ENCODE measurements around the gene RIOK1.

DNA sequence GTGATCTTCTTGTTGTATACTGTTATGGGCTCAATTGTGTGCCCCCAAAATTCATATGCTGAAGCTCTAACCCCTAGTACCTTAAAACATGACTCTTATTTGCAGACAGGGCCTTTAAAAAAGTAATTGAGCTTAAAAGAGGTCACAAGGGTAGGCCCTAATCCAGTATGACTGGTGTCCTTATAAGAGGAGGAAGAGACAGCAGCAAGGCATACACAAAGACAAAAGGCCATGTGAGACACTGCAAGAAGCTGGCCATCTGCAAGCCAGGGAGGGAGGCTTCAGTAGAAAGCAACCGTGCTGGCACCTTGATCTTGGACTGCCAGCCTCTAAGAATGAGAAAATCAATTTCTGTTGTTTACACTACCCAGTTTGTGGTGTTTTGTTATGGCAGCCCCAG is 8.5 kb upstream of the RIOK1 start:
- TF ChIP-seq, protein P1, sequence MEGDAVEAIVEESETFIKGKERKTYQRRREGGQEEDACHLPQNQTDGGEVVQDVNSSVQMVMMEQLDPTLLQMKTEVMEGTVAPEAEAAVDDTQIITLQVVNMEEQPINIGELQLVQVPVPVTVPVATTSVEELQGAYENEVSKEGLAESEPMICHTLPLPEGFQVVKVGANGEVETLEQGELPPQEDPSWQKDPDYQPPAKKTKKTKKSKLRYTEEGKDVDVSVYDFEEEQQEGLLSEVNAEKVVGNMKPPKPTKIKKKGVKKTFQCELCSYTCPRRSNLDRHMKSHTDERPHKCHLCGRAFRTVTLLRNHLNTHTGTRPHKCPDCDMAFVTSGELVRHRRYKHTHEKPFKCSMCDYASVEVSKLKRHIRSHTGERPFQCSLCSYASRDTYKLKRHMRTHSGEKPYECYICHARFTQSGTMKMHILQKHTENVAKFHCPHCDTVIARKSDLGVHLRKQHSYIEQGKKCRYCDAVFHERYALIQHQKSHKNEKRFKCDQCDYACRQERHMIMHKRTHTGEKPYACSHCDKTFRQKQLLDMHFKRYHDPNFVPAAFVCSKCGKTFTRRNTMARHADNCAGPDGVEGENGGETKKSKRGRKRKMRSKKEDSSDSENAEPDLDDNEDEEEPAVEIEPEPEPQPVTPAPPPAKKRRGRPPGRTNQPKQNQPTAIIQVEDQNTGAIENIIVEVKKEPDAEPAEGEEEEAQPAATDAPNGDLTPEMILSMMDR (IDR thresholded peaks at IDR 0.05), result no peak
- TF ChIP-seq POLR2A (IDR thresholded peaks at IDR 0.05) (no peak), POLR2AphosphoS5 (IDR thresholded peaks at IDR 0.05; ENCODE audit: insufficient read depth in 1 of 2, low read depth in 1 of 2) (no peak)

All from vagina (tissue), 2 donors.